HG02763 (cell line): ENCODE data around the gene HMG20B.

Source experiments
- ATAC-seq: cut with Tn5 transposase; IDR thresholded peaks from one replicate; pipeline ENCODE4 v1.9.1; 2021; ENCODE audit warnings: mild to moderate bottlenecking, moderate library complexity; ENCODE audit not compliant: unreplicated experiment

The HMG20B gene

GRCh38 chr19:3605770-3606169, 33.0 kb downstream of the HMG20B start:
- no peak for ATAC-seq

- ATAC-seq = no peak
Measured at GRCh38 chr19:3606174-3606689, 33.5 kb downstream of the HMG20B start.

- no peak for ATAC-seq
Measured at GRCh38 chr19:3606690-3607289, 34.0 kb downstream of the HMG20B start, which contains the start of gene TBXA2R. TSS of gene TBXA2R (minus strand) at chr19:3606875. CDS start at chr19:3600634, 6,241 bp downstream.

- no peak for ATAC-seq
Measured at GRCh38 chr19:3607303-3608078, 34.7 kb downstream of the HMG20B start.

- ATAC-seq = no peak
Measured at GRCh38 chr19:3608079-3608641, 35.4 kb downstream of the HMG20B start.

- no peak for ATAC-seq
Measured at GRCh38 chr19:3608750-3609322, 36.1 kb downstream of the HMG20B start.

- no peak for ATAC-seq
Measured at GRCh38 chr19:3609779-3610719, 37.3 kb downstream of the HMG20B start.

- ATAC-seq = no peak
Measured at GRCh38 chr19:3610745-3611717, 38.3 kb downstream of the HMG20B start.

GRCh38 chr19:3611841-3612240, 39.1 kb downstream of the HMG20B start:
- ATAC-seq = no peak

GRCh38 chr19:3612330-3612729, 39.6 kb downstream of the HMG20B start:
- ATAC-seq = no peak

GRCh38 chr19:3612901-3613741, 40.4 kb downstream of the HMG20B start:
- ATAC-seq = no peak

GRCh38 chr19:3613818-3614661, 41.3 kb downstream of the HMG20B start:
- no peak for ATAC-seq

- ATAC-seq = no peak
Measured at GRCh38 chr19:3614858-3615505, 42.2 kb downstream of the HMG20B start.

GRCh38 chr19:3615524-3616135, 42.9 kb downstream of the HMG20B start:
- ATAC-seq = no peak

GRCh38 chr19:3617463-3617862, 44.7 kb downstream of the HMG20B start:
- ATAC-seq = no peak

- ATAC-seq = no peak
Measured at GRCh38 chr19:3618144-3618810, 45.5 kb downstream of the HMG20B start.
